ENCODE data around the gene RNASEH2B. TPM values are rescaled to one million over a fixed set of nuclear protein-coding genes. Genes with fewer than 3 reads are reported as not detected.

RNASEH2B gene
- total RNA-seq, 1 donor from 2014 or later, result 23.6 TPM

DNA sequence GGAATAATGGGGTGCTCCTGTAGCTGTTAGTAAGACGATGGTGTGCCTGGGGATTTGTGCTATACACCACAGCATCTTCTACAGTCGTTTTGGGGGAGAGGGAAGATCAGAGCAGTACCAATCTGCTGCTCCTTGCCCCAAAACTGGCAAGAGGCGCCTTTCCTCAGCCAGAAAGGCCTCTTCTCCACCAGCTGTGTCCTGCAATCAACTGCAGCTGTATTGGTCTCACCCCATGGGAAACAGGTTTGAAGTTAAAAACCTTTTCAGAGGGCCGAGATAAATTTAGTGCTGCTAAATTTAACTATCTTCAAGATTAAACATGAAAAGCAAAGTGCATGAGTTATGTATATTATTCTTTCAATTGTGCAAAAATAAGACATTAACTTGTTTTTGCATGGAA, 1.2 kb upstream of the RNASEH2B start:
- Histone ChIP-seq H3K9me3 (ENCODE audit: insufficient read depth, low read depth, low read length) (no peaks in the 10 kb centered on the region), H3K9ac (ENCODE audit: low read length) (no peak overlapping the region), H3K27ac (ENCODE audit: low read depth, low read length) (no peak overlapping the region), H3K36me3 (ENCODE audit: insufficient read depth, low read length) (no peaks in the 10 kb centered on the region), H3K79me2 (ENCODE audit: insufficient read depth, low read length) (peaks cover 29% of the 10 kb centered on the region), H4K20me1 (ENCODE audit: insufficient read depth, low read length) (peaks cover 4% of the 10 kb centered on the region), H2AFZ (ENCODE audit: low read depth, low read length) (no peak overlapping the region), H3K4me1 (ENCODE audit: insufficient read depth, low read length) (peaks cover 24% of the 10 kb centered on the region), H3K27me3 (ENCODE audit: insufficient read depth, low read length) (no peaks in the 10 kb centered on the region), H3K4me3 (ENCODE audit: insufficient read depth, low read depth, low read length) (no peak overlapping the region), H3K4me2 (ENCODE audit: low read length) (no peak overlapping the region)
- no peak for FAIRE-seq
- no peaks in the 10 kb centered on the region for H3K27me3 Mint-ChIP-seq (ENCODE audit: low read depth, unreplicated experiment)
- H3K9me3 Mint-ChIP-seq (ENCODE audit: unreplicated experiment), result no peaks in the 10 kb centered on the region
- DNase-seq (ENCODE audit: low read depth), result no peak
- TF ChIP-seq, protein P1, sequence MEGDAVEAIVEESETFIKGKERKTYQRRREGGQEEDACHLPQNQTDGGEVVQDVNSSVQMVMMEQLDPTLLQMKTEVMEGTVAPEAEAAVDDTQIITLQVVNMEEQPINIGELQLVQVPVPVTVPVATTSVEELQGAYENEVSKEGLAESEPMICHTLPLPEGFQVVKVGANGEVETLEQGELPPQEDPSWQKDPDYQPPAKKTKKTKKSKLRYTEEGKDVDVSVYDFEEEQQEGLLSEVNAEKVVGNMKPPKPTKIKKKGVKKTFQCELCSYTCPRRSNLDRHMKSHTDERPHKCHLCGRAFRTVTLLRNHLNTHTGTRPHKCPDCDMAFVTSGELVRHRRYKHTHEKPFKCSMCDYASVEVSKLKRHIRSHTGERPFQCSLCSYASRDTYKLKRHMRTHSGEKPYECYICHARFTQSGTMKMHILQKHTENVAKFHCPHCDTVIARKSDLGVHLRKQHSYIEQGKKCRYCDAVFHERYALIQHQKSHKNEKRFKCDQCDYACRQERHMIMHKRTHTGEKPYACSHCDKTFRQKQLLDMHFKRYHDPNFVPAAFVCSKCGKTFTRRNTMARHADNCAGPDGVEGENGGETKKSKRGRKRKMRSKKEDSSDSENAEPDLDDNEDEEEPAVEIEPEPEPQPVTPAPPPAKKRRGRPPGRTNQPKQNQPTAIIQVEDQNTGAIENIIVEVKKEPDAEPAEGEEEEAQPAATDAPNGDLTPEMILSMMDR (IDR thresholded peaks at IDR 0.05; ENCODE audit: insufficient read depth, low read depth, low read length), result no peak
- no peak for TF ChIP-seq EZH2 (IDR thresholded peaks at IDR 0.05; ENCODE audit: insufficient read depth, low read length)
- H3K27ac Mint-ChIP-seq (ENCODE audit: unreplicated experiment), result no peak overlapping the region
- no peaks in the 10 kb centered on the region for H3K36me3 Mint-ChIP-seq (ENCODE audit: low read depth, unreplicated experiment)
- peaks cover 20% of the 10 kb centered on the region for H3K4me1 Mint-ChIP-seq (ENCODE audit: low read depth, unreplicated experiment)
- H3K4me3 Mint-ChIP-seq (ENCODE audit: unreplicated experiment), result no peak overlapping the region

DNA sequence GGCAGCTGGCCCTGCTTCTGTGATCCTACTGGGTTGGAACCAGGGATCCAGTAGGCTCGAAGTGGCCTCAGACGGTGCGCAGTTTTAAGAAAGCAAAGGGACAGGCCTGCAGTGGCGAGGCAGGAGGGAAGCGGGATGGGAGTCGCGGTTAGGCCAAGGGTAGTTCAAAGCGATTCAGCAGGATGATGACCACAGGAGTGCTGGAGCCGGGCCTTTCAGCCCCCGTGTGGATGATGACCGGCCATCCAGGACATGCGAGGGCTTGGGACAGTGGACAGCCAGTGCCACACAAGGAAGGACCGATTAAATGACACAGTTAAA, 854 bp downstream of the RNASEH2B start:
- no peak for FAIRE-seq
- peak overlapping the region; percentile 80 for H3K27ac ChIP-seq (ENCODE audit: low read depth, low read length)
- Mint-ChIP-seq H3K36me3 (ENCODE audit: low read depth, unreplicated experiment) (no peaks in the 10 kb centered on the region), H3K27ac (ENCODE audit: unreplicated experiment) (peak overlapping the region; percentile 90), H3K4me1 (ENCODE audit: low read depth, unreplicated experiment) (peaks cover 32% of the 10 kb centered on the region), H3K9me3 (ENCODE audit: unreplicated experiment) (no peaks in the 10 kb centered on the region), H3K27me3 (ENCODE audit: low read depth, unreplicated experiment) (no peaks in the 10 kb centered on the region), H3K4me3 (ENCODE audit: unreplicated experiment) (peak overlapping the region; percentile 90)
- H3K9ac ChIP-seq (ENCODE audit: low read length), result peak overlapping the region; percentile 89
- H3K4me3 ChIP-seq (ENCODE audit: insufficient read depth, low read depth, low read length), result peak overlapping the region; percentile 73
- H2AFZ ChIP-seq (ENCODE audit: low read depth, low read length), result peak overlapping the region; percentile 84
- H3K4me1 ChIP-seq (ENCODE audit: insufficient read depth, low read length), result peaks cover 37% of the 10 kb centered on the region
- H3K9me3 ChIP-seq (ENCODE audit: insufficient read depth, low read depth, low read length), result no peaks in the 10 kb centered on the region
- H4K20me1 ChIP-seq (ENCODE audit: insufficient read depth, low read length), result peaks cover 4% of the 10 kb centered on the region
- no peaks in the 10 kb centered on the region for H3K36me3 ChIP-seq (ENCODE audit: insufficient read depth, low read length)
- TF ChIP-seq, protein P1 (IDR thresholded peaks at IDR 0.05; ENCODE audit: insufficient read depth, low read depth, low read length), result no peak
- TF ChIP-seq EZH2 (IDR thresholded peaks at IDR 0.05; ENCODE audit: insufficient read depth, low read length), result no peak
- H3K4me2 ChIP-seq (ENCODE audit: low read length), result peak overlapping the region; percentile 90
- peak; percentile 48 for DNase-seq (ENCODE audit: low read depth)
- H3K79me2 ChIP-seq (ENCODE audit: insufficient read depth, low read length), result peaks cover 33% of the 10 kb centered on the region
- no peaks in the 10 kb centered on the region for H3K27me3 ChIP-seq (ENCODE audit: insufficient read depth, low read length)

DNA sequence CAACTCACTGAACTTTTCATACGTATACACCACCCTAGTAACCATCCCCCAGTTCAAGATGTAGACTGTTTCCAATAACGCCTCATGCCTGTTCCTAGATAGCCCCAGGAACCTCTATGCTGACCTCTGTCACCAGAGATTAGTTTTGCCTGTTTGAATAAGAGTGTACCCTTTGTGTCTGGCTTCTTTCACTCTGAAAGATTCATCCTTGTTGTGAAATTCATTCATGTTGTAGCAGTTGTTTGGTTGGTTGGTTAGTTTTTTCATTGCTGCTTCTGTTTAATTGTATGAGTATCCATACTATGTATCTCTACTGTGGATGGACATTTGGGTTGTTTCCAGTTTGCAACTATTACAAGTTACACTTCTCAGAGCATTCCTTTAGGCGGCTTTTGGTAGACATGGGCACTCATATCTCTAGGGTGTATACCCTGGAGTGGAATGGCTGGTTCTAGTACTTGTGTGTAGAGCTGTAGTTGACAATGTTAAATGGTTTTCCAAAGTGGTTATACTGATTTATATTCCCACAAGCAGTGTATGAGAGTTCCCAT, 1.6 kb downstream of the RNASEH2B start:
- Mint-ChIP-seq H3K4me1 (ENCODE audit: low read depth, unreplicated experiment) (peaks cover 34% of the 10 kb centered on the region), H3K4me3 (ENCODE audit: unreplicated experiment) (peak overlapping the region; percentile 90), H3K36me3 (ENCODE audit: low read depth, unreplicated experiment) (no peaks in the 10 kb centered on the region), H3K27me3 (ENCODE audit: low read depth, unreplicated experiment) (no peaks in the 10 kb centered on the region), H3K27ac (ENCODE audit: unreplicated experiment) (peak overlapping the region; percentile 90), H3K9me3 (ENCODE audit: unreplicated experiment) (no peaks in the 10 kb centered on the region)
- DNase-seq (ENCODE audit: low read depth) (no peak), FAIRE-seq (no peak)
- H3K4me1 ChIP-seq (ENCODE audit: insufficient read depth, low read length), result peaks cover 37% of the 10 kb centered on the region
- no peak overlapping the region for H2AFZ ChIP-seq (ENCODE audit: low read depth, low read length)
- peaks cover 4% of the 10 kb centered on the region for H4K20me1 ChIP-seq (ENCODE audit: insufficient read depth, low read length)
- peaks cover 39% of the 10 kb centered on the region for H3K79me2 ChIP-seq (ENCODE audit: insufficient read depth, low read length)
- peak overlapping the region; percentile 73 for H3K4me3 ChIP-seq (ENCODE audit: insufficient read depth, low read depth, low read length)
- peak overlapping the region; percentile 90 for H3K4me2 ChIP-seq (ENCODE audit: low read length)
- H3K36me3 ChIP-seq (ENCODE audit: insufficient read depth, low read length), result no peaks in the 10 kb centered on the region
- peak overlapping the region; percentile 89 for H3K9ac ChIP-seq (ENCODE audit: low read length)
- H3K9me3 ChIP-seq (ENCODE audit: insufficient read depth, low read depth, low read length), result no peaks in the 10 kb centered on the region
- TF ChIP-seq, protein P1 (IDR thresholded peaks at IDR 0.05; ENCODE audit: insufficient read depth, low read depth, low read length), result no peak
- TF ChIP-seq EZH2 (IDR thresholded peaks at IDR 0.05; ENCODE audit: insufficient read depth, low read length), result no peak
- H3K27me3 ChIP-seq (ENCODE audit: insufficient read depth, low read length), result no peaks in the 10 kb centered on the region
- no peak overlapping the region for H3K27ac ChIP-seq (ENCODE audit: low read depth, low read length)
